GM12873 (cell line): ENCODE results near the gene EFCC1.

ENCODE experiments used
- TF ChIP-seq, protein P1 (sequence below): IDR thresholded peaks from 2 replicates; pipeline ENCODE4 v1.5.1; 2012; ENCODE audit warnings: low read depth, mild to moderate bottlenecking, moderate library complexity, low read length, control low read depth; ENCODE audit not compliant: insufficient read depth; ENCODE audit errors: missing control alignments

EFCC1 gene

DNA sequence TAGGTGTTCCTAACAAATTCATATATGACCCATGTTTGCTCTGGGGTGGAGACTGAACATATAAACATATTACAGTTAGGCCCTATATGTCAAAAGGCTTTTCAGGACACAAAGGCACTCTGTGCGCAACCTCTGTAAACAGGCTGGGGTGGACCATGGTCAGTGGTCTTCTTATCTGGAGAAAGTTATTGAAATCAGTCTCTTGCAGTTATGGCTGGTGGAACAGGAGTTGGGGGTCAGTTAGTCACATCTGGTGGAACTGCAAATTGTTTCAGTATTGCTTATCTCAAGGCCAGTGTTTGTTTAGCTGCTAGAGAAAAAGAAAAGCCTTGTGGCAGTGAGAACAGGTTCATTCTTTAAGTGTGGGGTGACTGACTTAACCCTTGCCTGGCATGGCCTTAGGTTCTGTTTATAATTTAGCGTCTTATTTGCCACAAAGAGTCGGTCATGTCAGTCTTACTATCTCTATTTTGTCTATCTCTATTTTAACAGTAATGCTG, 53.6 kb downstream of the EFCC1 start:
- TF ChIP-seq, protein P1, sequence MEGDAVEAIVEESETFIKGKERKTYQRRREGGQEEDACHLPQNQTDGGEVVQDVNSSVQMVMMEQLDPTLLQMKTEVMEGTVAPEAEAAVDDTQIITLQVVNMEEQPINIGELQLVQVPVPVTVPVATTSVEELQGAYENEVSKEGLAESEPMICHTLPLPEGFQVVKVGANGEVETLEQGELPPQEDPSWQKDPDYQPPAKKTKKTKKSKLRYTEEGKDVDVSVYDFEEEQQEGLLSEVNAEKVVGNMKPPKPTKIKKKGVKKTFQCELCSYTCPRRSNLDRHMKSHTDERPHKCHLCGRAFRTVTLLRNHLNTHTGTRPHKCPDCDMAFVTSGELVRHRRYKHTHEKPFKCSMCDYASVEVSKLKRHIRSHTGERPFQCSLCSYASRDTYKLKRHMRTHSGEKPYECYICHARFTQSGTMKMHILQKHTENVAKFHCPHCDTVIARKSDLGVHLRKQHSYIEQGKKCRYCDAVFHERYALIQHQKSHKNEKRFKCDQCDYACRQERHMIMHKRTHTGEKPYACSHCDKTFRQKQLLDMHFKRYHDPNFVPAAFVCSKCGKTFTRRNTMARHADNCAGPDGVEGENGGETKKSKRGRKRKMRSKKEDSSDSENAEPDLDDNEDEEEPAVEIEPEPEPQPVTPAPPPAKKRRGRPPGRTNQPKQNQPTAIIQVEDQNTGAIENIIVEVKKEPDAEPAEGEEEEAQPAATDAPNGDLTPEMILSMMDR = no peak

DNA sequence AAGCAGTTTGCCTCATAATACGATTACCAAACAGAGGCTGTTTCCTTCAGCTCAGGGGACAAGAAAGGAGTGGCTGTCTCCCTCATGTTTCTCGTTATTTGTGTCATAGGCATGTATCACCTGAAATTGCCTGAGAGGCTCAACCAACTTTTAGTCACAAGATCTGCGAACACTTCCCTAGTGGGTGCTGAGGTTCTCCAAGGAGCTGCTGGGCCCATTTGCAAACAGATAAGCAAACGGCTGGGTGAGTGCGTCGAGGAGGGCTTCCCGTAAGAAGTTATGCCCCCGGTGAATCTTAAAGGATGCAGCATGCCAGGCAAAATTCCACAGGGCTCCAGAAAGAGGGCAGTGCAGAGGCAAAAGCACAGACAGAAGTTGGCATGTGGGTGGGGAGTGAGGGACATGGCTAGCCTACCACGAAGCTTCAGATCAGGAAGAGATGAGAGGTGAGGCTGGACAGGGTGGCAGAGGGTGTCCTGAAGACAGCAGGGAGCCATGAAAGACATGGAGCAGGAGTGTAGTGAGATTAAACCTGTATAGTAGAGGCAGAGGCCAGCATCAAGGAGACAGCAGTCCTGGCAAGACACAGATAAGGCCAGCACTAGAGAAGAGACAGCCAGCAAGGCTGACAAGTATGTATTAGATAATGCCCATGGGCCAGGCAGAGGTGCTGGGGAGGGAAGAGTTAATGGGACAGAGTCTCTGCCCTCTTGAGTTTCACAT, 55.5 kb downstream of the EFCC1 start:
- TF ChIP-seq, protein P1 = no peak

DNA sequence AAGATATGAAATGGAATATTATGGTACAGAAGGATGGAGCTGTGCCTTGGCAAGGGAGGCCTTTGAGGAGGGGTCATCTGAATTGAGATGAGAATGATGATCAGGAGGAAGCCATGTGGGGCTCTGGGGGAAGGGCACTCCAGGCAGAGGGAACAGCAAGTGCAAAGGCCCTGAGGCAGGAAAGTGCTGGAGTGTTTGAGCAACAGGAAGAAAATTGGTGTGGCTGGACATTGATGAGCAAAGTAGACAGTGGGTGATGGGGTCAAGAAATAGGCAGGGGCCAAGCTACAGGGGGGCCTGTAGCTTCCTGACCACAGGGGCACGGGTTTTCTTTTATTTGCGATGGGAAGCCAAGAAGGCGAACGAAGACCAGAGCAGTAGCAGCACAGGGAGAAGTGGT, 56.1 kb downstream of the EFCC1 start:
- TF ChIP-seq, protein P1 = no peak

DNA sequence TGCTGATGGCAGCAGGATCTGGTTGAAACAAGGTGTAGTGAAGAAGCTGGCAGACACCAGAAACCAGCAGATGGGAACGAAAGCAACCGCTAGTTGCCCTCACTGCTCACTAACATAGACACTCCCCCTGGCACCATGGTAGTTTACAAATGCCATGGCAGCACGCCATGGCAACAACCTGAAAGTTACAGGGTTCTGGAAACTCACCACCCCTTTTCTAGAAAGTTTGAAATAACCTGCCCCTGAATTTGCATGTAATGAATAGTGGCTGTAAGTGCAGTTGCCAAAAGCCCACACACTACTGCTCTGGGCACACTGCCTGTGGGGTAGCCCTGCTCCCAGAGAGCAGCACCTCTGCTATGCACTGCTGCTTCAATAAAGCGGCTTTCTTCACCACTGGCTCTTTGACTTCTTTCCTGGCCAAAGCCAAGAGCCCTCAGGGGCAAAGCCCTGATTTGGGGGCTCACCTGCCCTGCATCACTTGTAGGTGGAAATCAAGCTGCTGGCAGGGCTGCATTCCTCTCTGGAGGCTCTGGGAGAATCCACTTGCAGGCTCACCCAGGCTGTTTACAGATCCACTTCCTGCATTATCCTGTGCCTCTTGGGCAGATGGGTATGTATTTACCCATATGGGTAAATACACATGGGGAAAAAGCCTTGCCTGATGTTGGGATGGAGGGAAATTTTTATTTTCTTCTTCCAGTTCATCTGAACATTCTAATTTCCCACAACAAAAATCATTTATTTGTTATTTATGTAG, 57.5 kb downstream of the EFCC1 start:
- TF ChIP-seq, protein P1 = no peak

DNA sequence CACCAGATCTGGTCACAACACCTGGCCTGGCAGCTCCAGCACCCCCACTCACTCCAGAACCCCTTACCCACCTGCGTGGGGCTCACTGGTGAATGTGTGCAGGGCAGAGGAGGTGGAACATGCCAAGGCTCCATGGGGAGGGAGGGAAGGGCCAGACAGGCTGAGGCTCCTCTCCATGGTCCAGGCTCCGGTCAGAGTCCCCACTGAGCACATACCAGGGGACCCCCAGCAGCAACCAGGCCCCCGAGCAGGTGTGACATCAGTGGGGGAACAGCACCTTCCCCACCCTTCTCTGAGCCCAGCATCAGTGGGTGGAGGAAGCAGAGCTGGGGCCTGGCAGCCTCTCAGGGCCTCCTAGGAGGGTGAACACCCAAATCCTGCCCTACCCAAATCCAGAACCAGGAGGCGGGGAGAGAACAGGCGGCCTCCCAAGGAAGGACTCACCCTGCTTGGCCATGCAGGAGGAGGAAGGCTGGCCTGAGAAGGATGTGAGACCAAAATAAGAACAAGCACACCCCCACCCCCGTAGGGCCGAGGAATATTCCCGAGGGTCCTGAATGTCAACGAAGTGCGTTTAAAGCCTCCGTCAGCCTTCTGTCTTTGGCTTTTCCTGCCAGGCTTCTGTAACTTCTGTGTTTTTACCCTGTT, 58.3 kb downstream of the EFCC1 start:
- TF ChIP-seq, protein P1 = no peak

DNA sequence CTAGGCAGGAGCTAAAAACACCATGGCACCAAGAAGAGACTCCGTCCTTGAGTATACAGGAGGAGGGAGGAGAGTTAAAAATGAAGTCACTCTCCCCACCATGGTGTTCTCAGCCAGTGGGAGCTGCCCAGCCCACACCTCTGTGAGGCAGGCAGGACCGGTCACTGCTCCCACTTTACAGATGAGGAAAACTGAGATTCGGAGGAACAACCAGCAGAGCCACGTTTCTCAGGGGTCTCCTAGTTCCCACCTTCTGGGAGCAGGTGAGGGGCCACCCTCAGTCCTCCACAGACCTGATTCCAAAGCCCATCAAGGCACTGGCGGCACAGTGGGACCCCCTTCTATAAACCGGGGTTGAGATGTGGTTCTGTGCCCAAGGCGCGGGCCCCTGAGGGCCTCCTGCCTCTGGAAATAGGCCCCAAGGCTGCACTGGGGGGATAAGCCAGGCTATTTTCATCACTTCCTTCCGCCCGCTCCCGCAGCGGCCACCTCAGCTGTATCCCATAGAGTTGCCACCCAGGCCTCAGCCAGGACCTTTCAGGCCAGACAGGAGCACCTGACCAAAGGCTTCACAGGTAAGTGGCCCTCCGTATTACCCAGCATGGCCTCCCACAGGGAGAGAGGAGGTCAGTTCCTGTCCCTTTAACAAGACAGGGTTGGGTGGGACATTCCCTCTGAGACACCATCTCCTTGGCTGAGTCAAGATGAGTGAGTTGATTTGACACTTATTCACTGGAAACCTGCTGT, 59.3 kb downstream of the EFCC1 start, which contains the start of gene GP9:
Gene GP9, plus strand, starts transcription at position 504 of the 747 bp plus-strand sequence. CDS start 961 bp downstream, outside the sequence.
- TF ChIP-seq, protein P1 = no peak
